Mesendoderm (in vitro differentiated cells): ENCODE data around the gene CDH12.

ENCODE experiments used
- DNase-seq: peaks from one replicate; pipeline ENCODE4 v3.0.0; 2013
- H2AK5ac ChIP-seq: 2 replicates; pipeline ENCODE4 v1.6.1; 2013; ENCODE audit warnings: low read length, inconsistent platforms
- H2BK120ac ChIP-seq: 2 replicates; pipeline ENCODE4 v1.6.1; 2013; ENCODE audit warnings: low read depth, mild to moderate bottlenecking, low read length, moderate library complexity, mixed read lengths
- H2BK15ac ChIP-seq: replicated peaks from 2 replicates; pipeline ENCODE4 v1.6.1; 2013; ENCODE audit warnings: low read depth, mild to moderate bottlenecking, moderate library complexity
- H2BK5ac ChIP-seq: 2 replicates; pipeline ENCODE4 v1.6.1; 2013; ENCODE audit warnings: low read length, inconsistent platforms
- H3K18ac ChIP-seq: 2 replicates; pipeline ENCODE4 v1.6.1; 2013; ENCODE audit warnings: mild to moderate bottlenecking, low read length, mixed read lengths
- H3K23ac ChIP-seq: one replicate; pipeline ENCODE4 v1.6.1; 2013; ENCODE audit warnings: low read length
- H3K27ac ChIP-seq: 2 replicates; pipeline ENCODE4 v1.5.1; 2013; ENCODE audit warnings: low read depth, mild to moderate bottlenecking, inconsistent platforms, low read length, moderate library complexity
- H3K27me3 ChIP-seq: 2 replicates; pipeline ENCODE4 v1.6.1; 2013; ENCODE audit warnings: low read length, control low read depth, mild to moderate bottlenecking, inconsistent platforms; ENCODE audit not compliant: insufficient read depth, poor library complexity
- H3K36me3 ChIP-seq: 2 replicates; pipeline ENCODE4 v1.6.1; 2013; ENCODE audit warnings: low read length, inconsistent platforms; ENCODE audit not compliant: control insufficient read depth, insufficient read depth
- H3K4ac ChIP-seq: one replicate; pipeline ENCODE4 v1.6.1; 2013; ENCODE audit warnings: low read depth, mild to moderate bottlenecking, low read length, moderate library complexity
- H3K4me1 ChIP-seq: 2 replicates; pipeline ENCODE4 v1.6.1; 2013; ENCODE audit warnings: low read depth, low read length, inconsistent platforms; ENCODE audit not compliant: control insufficient read depth
- H3K4me2 ChIP-seq: 2 replicates; pipeline ENCODE4 v1.6.1; 2013; ENCODE audit warnings: low read length
- H3K4me3 ChIP-seq: 2 replicates; pipeline ENCODE4 v1.5.1; 2013; ENCODE audit warnings: mild to moderate bottlenecking, low read length
- H3K56ac ChIP-seq: one replicate; pipeline ENCODE4 v1.6.1; 2013; ENCODE audit warnings: low read length
- H3K79me1 ChIP-seq: 2 replicates; pipeline ENCODE4 v1.6.1; 2013; ENCODE audit warnings: low read length, inconsistent platforms
- H3K79me2 ChIP-seq: 2 replicates; pipeline ENCODE4 v1.6.1; 2013; ENCODE audit warnings: mild to moderate bottlenecking, low read length; ENCODE audit not compliant: control insufficient read depth, insufficient read depth
- H3K9ac ChIP-seq: 2 replicates; pipeline ENCODE4 v1.6.1; 2013; ENCODE audit warnings: low read length, inconsistent platforms
- H4K5ac ChIP-seq: one replicate; pipeline ENCODE4 v1.6.1; 2013; ENCODE audit warnings: low read length
- H4K8ac ChIP-seq: one replicate; pipeline ENCODE4 v1.6.1; 2013; ENCODE audit warnings: low read depth, mild to moderate bottlenecking, control low read depth, low read length, moderate library complexity
- WGBS: extraction: QIAGEN DNeasy Blood & Tissue Kit; methylation state at CpG from one replicate; pipeline ENCODE4 v1.1.7; 2013; ENCODE audit warnings: low lambda C conversion rate, missing lambda C conversion rate; ENCODE audit not compliant: insufficient coverage; ENCODE audit errors: extremely low coverage; 5-methylcytosine and 5-hydroxymethylcytosine counted together

Gene CDH12

DNA sequence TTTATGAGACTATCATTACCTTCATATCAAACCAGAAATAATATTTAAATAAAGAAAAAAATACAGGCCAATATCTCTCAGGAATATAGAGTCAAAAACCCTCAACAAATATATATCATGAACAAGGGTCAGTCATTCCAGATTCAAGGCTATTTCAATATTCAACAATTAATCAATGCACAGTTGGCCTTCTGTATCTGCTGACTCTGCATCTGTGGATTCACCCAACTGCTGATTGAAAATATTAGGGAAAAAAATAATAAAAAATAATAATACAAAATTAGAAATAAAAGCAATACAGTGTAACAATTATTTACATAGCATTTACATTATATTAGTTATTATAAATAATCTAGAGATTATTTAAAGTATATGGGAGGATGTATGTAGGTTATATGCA, 1114.0 kb downstream of the CDH12 start:
- Histone ChIP-seq H3K36me3 (no peaks in the 10 kb centered on the region), H3K79me1 (no peaks in the 10 kb centered on the region), H3K4me1 (no peaks in the 10 kb centered on the region), H3K79me2 (no peaks in the 10 kb centered on the region), H2AK5ac (no peak overlapping the region), H4K8ac (no peak overlapping the region), H2BK5ac (no peak overlapping the region), H2BK120ac (no peak overlapping the region), H2BK15ac (no peak overlapping the region), H3K4me3 (no peak overlapping the region), H3K56ac (no peak overlapping the region), H3K4me2 (no peak overlapping the region), H3K27me3 (no peaks in the 10 kb centered on the region), H3K9ac (no peak overlapping the region), H3K18ac (no peak overlapping the region), H3K27ac (no peak overlapping the region), H3K23ac (no peak overlapping the region), H3K4ac (no peak overlapping the region), H4K5ac (no peak overlapping the region)
- DNase-seq, result no peak

DNA sequence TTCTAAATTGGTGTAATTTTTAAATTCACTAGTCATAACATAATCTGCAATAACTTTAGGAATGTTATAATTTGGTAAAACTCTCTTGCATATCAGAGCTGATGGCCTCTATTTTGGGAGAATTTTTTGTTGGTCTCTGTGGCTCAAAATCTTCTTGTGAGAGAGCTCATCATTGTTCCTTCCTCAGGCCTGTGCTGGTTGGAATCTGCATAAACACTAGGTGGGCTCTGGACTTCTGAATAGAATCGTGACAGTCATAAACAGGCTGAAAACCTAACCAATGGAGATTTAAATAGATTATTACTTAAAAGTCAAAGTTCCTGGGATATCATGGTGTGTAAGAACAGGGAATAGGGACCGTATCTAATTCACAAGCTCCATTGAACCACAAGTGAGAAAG, 1129.6 kb downstream of the CDH12 start:
- no peak overlapping the region for H4K5ac ChIP-seq
- H3K23ac ChIP-seq, result no peak overlapping the region
- no peak overlapping the region for H2BK5ac ChIP-seq
- H3K4me3 ChIP-seq, result no peak overlapping the region
- no peaks in the 10 kb centered on the region for H3K36me3 ChIP-seq
- no peak overlapping the region for H2BK15ac ChIP-seq
- no peak overlapping the region for H3K9ac ChIP-seq
- H3K4ac ChIP-seq, result no peak overlapping the region
- no peaks in the 10 kb centered on the region for H3K79me1 ChIP-seq
- no CpG with 5 or more reads among the region's 2 CpGs for WGBS
- H3K27me3 ChIP-seq, result no peaks in the 10 kb centered on the region
- no peak overlapping the region for H3K56ac ChIP-seq
- no peaks in the 10 kb centered on the region for H3K4me1 ChIP-seq
- no peaks in the 10 kb centered on the region for H3K79me2 ChIP-seq
- no peak overlapping the region for H4K8ac ChIP-seq
- H3K4me2 ChIP-seq, result no peak overlapping the region
- no peak overlapping the region for H3K18ac ChIP-seq
- H2AK5ac ChIP-seq, result no peak overlapping the region
- H3K27ac ChIP-seq, result no peak overlapping the region
- DNase-seq, result no peak
- no peak overlapping the region for H2BK120ac ChIP-seq

- no peak overlapping the region for H2BK120ac ChIP-seq
- no peak overlapping the region for H3K4ac ChIP-seq
- H4K5ac ChIP-seq, result no peak overlapping the region
- no peak overlapping the region for H3K9ac ChIP-seq
- H3K4me2 ChIP-seq, result no peak overlapping the region
- no peaks in the 10 kb centered on the region for H3K36me3 ChIP-seq
- no peaks in the 10 kb centered on the region for H3K79me1 ChIP-seq
- H2AK5ac ChIP-seq, result no peak overlapping the region
- no peaks in the 10 kb centered on the region for H3K79me2 ChIP-seq
- H3K23ac ChIP-seq, result no peak overlapping the region
- no peak overlapping the region for H4K8ac ChIP-seq
- no peak overlapping the region for H3K27ac ChIP-seq
- H2BK5ac ChIP-seq, result no peak overlapping the region
- no CpG with 5 or more reads among the region's 3 CpGs for WGBS
- H3K4me3 ChIP-seq, result no peak overlapping the region
- no peaks in the 10 kb centered on the region for H3K27me3 ChIP-seq
- DNase-seq, result peak; percentile 37
- no peak overlapping the region for H2BK15ac ChIP-seq
- no peak overlapping the region for H3K18ac ChIP-seq
- no peaks in the 10 kb centered on the region for H3K4me1 ChIP-seq
- H3K56ac ChIP-seq, result no peak overlapping the region
Measured at GRCh38 chr5:21711866-21712758, 1141.0 kb downstream of the CDH12 start.

- Histone ChIP-seq H2BK5ac (no peak overlapping the region), H3K4me3 (no peak overlapping the region), H3K4ac (no peak overlapping the region), H3K27me3 (no peaks in the 10 kb centered on the region), H4K8ac (no peak overlapping the region), H2BK15ac (no peak overlapping the region), H2BK120ac (no peak overlapping the region), H3K4me2 (no peak overlapping the region), H3K27ac (no peak overlapping the region), H3K79me1 (no peaks in the 10 kb centered on the region), H3K23ac (no peak overlapping the region), H4K5ac (no peak overlapping the region), H3K79me2 (no peaks in the 10 kb centered on the region), H3K4me1 (no peaks in the 10 kb centered on the region), H2AK5ac (no peak overlapping the region), H3K36me3 (no peaks in the 10 kb centered on the region), H3K9ac (no peak overlapping the region), H3K18ac (no peak overlapping the region), H3K56ac (no peak overlapping the region)
- WGBS, result no CpG with 5 or more reads among the region's 3 CpGs
- no peak for DNase-seq
Measured at GRCh38 chr5:21709770-21710169, 1143.4 kb downstream of the CDH12 start.

- Histone ChIP-seq H3K4ac (no peak overlapping the region), H3K4me2 (no peak overlapping the region), H3K9ac (no peak overlapping the region), H3K27ac (no peak overlapping the region), H2BK5ac (no peak overlapping the region), H2AK5ac (no peak overlapping the region), H3K4me1 (no peaks in the 10 kb centered on the region), H3K27me3 (no peaks in the 10 kb centered on the region), H3K36me3 (no peaks in the 10 kb centered on the region), H2BK120ac (no peak overlapping the region), H3K23ac (no peak overlapping the region), H2BK15ac (no peak overlapping the region), H3K4me3 (no peak overlapping the region), H4K5ac (no peak overlapping the region), H3K79me1 (no peaks in the 10 kb centered on the region), H3K79me2 (no peaks in the 10 kb centered on the region), H3K18ac (no peak overlapping the region), H4K8ac (no peak overlapping the region), H3K56ac (no peak overlapping the region)
- DNase-seq, result no peak
- WGBS, result no CpG with 5 or more reads among the region's 2 CpGs
Measured at GRCh38 chr5:21704974-21705668, 1148.0 kb downstream of the CDH12 start.
